HG02884 (cell line): ENCODE results near the gene EXPH5.
A peak's percentile ranks its signal among the peaks of the same experiment; 100 is the strongest.
"Not testable (repeated sequence)": the region's sequence is repeated elsewhere in the genome, so short reads cannot be mapped to it uniquely, and the experiment has no call there.

Experiments used
- ATAC-seq: cut with Tn5 transposase; IDR thresholded peaks from one replicate; pipeline ENCODE4 v1.9.1; 2021; ENCODE audit warnings: mild to moderate bottlenecking, moderate library complexity; ENCODE audit not compliant: unreplicated experiment

The EXPH5 gene, protein sequence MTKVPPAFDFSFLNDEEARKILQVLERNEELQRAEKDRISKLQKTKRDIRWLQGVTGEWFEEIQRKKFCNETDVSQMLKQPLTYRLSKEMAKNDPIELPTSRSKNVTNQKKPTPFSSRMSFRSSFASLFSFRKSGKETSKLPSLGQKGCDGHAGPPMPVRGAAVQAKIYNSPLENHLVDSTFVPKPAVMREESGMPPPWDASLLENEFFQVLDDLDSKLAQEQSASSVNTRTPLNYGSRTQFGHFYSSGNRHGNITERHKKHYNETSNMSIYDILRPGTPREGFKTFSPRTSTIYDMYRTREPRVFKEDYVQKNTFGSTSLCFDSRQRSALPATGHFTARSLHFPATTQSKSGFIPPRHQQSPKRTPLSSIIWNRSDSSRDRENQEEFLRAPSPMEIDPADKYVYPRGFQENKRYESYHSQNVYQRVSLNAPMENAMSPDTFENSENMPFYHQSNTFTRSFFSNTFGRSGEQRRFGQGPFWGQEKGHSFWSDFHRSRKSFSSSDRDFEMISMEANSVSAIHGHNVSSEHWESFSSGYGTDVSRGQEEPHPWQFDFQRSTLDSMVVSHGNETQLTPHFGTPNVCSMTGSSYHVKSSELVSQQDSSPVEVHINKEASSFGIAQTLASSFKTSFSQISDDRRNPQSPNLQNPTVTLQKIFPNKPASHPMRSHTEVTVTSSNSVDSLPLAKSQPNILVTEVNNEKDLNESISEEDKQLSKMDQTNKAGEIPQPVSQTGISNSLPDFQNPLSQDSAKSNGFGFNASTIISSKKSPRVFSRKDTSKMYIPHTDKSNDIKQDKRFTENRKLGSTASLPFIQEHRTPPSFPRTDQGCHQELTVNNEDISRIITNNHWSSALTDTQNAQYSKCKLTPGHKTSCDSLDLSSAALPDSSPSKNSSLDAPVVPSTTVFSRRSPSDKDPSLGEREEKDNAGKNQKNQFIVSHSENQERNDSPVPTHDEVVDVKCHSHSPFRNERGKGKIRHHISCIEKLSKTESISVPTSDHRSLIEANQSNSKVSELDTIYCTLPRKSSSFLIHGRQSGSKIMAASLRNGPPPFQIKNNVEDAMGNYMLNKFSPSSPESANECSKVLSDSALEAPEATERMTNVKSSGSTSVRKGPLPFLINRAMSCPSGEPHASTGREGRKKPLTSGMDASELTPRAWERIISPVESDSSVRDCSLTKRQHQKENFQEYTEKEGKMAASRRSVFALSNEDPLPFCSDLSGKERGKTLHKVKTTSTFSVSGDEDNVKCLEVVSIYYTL (N-terminal part only)

DNA sequence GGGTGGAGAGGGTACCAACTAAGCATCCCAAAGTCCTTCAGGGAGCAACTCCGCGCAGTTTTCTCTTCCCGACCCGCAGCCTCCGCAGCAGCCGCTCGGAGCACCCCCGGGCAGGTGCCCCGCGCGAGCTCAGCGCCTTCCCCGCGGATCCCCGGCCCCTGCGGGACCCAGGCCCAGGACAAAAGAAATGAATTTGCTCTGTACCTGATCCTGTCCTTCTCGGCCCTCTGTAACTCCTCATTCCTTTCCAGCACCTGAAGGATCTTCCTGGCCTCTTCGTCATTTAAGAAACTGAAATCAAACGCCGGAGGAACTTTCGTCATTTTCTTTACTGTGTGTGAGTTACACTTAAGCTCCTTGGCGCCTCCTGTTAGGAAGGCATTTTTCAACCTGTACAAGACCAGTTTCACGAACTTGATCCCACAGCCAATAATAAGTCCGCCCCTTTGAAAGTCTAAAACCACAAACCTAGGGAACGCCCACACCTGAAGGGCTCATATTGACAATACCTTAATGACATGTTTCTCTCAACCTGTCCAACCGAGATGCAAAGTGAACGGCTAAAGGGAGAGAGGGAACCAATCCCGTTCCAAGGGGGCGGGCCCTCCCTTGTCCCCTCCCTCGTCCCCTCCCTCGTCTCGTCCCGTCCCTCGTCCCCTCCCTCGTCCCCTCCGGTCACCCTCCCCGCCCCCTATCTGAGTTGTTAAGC is at the start of gene EXPH5:
EXPH5 (minus strand) TSS at position 555 of the 709 bp plus-strand sequence; CDS start at position 323, 232 bp downstream.
- peak; percentile 94 for ATAC-seq

DNA sequence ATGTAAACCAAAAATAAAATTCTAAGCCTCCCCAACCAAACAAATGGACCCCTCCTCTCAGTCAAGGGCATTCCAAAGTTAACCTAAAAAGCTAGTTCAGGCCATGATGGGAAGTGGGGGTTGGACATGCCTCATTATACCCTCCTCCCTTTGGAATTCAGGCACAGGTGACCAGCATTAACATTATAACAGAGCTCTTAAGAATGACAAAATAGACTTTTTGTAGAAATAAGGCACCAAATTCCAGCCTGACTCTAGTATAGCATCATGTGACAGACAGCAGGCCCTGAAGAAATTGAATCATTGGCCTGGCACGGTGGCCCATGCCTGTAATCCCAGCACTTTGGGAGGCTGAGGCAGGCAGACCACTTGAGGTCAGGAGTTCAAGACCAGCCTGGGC is 48.2 kb upstream of the EXPH5 start:
- not testable (repeated sequence) for ATAC-seq

DNA sequence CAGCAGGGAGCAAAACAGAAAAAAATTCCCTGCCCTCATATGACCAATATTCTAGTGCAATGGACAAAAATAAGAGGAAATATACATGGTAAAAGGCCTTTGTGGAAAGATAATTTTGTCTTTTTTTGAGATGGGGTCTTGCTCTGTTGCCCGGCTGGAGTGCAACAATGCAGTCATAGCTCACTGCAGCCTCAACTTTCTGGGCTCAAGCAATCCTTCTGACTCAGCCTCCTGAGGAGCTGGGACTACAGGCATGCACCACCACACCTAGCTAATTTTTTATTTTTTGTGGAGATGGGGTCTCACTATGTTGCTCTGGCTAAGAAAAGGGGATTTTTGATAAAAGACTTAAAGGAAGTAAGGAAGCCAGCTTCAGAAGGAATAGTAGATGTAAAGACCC is 45.6 kb upstream of the EXPH5 start:
- ATAC-seq = no peak

DNA sequence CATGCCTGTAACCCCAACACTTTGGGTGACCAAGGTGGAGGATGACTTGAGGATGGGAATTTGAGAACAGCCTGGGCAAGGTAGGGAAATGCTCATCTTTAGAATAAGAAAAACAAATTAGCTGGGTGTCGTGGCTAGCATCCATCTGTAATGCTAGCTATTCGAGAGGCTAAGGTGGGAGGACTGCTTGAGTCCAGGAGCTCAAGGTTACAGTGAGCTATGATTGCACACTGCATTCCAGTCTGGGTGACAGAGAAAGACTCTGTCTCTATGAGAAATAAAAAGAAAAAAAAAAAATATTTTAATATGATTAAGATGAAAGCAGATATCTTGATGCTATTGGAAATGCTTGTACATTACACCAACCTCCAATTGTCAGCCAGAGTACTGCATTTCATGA is 42.7 kb upstream of the EXPH5 start:
- no peak for ATAC-seq

DNA sequence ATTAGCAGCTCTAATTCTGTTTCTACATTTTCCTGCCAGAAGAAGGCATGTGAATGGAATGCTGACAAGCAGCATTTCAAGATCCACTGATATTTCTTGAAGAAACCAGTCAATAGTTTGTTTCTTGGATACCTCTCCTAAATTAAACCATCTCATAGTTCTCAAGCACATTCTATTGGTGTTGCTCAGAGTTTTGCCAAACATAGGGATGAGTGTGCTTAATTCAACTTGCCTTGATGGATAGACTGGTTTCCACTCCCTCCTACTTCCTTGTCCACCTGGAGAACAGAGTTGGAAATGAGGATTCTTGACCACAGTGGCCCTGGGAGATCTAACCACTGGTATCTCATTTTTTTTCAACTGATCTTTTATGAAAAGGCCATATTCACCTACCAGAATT is 41.5 kb upstream of the EXPH5 start:
- ATAC-seq = no peak

DNA sequence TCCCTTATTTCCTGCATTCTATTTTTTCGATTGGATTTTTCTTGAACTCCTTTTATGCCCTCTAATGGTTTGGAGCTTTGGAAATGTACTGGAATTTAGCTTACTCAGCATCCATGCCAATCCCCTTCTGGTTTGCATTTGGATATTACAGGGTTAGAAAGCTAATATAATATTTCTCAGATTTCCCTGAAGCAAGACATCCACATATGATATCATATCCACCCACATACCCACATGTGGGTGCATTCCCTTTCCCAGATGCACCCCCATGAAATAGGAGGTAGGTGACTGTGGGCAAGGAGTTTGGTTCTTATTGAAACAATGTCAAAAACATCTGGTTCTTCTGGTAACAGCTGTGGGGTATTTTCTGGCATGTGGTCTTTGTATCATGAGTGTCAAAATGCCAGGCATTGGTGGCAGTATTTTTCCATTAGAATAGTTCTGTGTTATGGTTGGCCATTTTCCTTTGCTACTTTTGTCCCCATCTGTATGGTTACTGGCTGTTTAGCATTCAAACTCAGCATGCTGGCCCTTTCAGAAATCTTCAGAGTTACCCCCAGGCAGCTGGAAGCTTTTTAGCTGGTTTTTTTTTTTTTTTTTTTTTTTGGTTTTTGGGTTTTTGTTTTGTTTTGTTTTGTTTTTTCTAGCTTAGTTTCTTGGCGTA is 38.6 kb upstream of the EXPH5 start:
- no peak for ATAC-seq

DNA sequence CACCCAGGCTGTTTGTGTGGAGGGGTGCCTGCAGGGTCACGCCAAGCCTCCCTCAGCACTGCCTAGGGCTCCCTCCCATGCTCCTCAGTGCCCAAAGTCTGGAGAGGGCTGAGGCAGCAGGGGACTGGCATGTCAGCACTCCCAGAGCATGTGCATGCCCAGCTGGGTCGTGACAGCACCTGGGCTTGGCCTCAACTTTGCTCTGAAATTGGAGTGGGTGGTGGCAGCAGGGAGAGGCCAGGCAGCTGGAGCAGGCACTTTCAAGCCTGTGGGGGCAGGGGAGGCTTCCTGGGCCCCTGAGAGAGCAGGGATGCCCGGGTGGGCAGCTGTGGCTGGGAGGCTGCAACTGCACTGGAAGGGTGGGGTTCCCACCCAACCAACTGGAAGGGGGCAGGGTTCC is 35.7 kb upstream of the EXPH5 start:
- no peak for ATAC-seq

DNA sequence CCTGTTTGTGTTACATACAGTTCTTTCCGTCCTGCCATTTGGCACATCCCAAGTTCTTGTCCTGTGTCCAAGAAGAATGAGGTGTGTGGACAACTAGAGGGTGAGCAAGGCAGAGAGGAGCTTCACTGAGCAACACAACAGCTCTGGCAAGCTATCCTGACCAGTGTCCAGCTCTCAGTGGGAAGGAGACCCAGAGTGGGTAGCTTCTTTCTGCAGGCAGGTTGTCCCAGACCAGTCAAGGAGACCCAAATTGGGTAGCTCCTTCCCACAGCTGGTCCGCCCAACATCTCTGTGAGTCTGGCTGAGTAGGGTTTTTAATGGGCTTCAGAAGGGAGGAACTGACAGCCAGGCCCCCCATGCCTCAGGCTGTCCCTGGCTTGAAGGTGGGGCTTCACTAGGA is 35.2 kb upstream of the EXPH5 start:
- no peak for ATAC-seq

DNA sequence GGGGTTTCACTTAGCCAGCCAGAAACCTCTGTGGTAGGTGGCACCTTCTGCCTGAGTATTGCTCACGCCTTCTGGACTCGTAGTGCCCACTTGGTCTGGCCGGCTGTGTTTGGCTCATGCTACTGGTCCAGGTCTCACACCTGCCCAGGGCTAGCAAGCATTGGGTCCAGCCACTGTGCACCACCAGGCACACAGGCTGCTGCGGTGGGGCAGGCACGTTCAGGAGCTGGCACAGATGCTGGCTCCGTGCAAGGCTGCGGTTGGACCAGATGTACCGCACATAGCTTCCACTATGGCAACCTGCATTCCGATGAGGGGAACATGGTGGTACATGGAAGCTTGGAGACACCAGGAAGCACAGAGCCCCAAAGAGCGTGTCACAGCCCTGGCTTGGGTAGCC is 34.8 kb upstream of the EXPH5 start:
- ATAC-seq = no peak

DNA sequence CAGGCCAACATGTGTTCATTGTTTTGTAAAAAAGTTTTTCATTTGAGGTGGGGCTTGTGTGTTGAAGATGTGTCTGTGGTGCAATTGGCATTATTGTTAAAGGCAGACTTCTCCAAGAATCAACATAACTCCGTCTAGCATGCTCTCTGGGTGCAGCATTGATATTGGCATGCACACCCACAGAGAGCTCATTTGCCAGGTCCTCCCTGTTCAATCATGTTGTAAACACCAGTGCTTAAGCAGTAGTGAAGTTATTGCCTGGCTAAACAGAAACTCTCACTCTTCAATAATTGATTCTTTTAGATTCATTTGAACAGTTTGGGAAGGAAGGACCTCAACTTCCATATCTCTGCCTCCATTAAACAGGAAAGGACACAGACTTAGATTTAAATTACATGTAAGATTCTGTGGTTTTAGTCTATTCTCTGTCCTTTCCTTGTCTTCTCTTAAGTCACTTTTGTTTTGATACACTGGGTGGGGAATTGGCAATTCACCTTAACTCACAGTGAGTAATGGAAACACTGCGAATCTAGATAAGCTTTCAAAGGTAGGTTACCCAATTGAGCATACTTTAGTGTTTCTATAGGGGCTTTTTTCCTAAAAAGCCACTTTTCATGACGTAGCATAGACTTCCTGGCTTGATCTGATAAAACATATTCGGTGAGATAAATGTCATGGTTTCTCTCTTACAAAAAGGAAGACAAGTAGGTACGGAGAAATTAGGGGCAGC is 30.8 kb upstream of the EXPH5 start:
- no peak for ATAC-seq

DNA sequence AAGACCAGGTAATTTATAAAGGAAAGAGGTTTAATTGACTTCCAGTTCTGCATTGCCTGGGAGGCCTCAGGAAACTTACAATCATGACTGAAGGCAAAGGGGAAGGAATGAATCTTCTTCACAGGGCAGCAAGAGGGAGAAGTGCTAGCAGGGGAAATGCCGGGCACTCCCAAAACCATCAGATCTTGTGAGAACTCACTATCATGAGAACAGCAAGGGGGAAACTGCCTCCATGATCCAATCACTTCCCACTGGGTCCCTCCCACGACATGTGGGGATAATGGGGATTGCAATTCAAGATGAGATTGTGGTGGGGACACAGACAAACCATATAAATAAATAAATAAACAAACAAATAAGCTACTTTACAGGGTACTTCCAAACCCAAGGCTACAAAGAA is 28.8 kb upstream of the EXPH5 start:
- no peak for ATAC-seq

DNA sequence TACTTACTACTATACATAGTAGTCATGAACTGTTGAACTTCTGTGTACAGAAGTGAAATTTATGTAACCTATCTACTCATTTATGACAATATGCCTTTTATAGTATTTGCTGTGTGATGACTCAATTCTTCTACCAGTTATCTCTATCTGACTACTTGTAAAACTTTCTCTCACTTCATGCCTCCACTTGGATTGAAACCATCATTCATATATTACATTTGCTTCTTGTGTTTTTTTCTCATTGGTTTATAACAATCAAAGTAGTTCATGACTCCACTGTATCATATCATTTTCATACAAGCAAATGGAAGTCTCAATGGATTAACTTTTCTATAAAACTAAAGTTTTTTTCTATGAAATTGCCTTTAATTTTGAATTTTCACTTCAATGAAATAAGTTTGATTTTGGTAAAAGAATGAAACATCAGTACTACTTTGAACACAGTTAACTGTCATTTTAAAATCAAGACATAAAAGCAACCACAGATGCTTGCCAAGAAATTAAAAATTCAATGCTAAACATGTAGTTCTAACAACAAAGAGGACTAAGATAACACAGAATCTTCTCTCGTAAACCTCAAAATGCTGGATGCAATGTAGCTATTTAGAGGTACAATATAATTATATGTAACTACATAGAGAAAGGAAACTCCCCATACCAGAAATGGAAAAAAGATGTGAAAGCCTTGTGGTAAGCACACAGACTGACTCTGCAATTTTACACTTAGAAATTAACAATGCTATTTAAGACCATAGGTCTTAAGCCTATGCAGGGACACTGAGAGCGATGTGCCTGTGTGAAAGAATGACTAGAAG is 27.6 kb upstream of the EXPH5 start:
- ATAC-seq = peak; percentile 88

DNA sequence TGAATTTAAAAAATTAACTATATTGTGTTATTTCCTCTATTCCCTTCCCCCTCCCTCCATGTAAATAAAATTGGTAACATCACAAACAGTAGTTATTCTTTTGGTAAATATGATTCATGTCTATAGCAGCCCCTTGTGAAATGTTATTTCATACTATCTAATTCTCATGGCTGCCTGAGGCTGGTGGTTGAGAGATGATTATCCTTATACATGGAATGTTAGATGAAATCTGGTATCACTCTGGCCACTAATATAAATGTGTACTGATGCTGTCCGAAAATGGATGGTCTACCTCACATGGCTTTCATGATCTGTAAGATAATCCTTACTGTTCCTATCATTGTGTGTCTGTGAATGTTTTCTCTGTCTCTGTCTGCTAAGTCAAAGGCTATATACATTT is 25.0 kb upstream of the EXPH5 start:
- no peak for ATAC-seq

DNA sequence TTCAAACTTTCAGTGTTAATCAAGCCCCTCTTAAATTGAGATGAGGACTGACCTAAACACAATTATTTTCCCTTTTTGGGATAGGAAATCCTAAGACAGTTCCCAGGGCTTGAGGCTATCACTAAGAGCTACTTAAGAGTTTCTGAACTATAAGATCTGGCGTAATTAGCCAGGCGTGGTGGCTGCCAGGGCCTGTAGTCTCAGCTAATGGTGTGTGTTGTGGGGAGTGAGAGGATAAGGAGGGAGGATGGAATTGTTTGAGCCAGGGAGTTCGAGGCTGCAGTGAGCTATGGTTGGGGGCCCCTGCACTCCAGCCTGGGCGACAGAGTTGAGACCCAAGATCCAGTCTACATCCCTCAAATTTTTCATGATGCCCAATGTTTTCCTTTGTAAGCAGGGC is 23.5 kb upstream of the EXPH5 start:
- no peak for ATAC-seq

DNA sequence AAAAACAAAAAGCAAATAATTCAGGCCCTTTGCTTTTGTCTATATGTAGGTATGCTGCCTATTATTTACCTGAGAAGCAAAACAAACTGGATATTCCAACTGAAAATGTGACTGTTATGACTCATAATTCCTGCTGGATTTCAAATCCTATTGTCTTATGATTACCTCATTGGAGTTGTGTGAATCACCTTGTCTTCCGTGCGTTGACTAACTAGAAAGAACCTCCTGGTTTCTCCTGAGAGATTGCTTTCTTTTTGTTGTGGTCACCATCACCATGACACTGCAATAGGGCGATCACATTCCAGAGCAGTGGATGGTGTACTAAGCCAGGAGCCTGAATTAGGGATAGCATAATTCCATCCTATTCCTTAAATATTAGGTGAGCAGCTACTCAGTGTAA is 23.0 kb upstream of the EXPH5 start:
- ATAC-seq = no peak

DNA sequence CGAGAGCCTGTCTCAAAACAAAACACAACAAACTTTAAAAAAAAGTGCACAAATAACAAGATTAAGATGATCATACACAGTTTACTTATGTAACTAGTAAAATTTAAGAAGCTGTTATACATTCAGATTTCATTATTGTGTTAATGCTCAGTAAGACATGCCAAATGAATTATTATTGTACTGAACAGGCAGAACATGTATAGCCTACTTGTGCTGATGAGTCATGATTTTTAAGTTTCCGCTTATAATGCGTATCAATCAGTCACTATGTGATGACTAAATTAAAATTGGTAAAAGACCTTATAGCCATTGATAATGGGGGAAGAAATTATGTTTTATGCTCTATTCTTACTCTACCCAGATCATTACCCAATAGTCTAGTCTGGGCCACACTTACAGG is 20.5 kb upstream of the EXPH5 start:
- no peak for ATAC-seq

DNA sequence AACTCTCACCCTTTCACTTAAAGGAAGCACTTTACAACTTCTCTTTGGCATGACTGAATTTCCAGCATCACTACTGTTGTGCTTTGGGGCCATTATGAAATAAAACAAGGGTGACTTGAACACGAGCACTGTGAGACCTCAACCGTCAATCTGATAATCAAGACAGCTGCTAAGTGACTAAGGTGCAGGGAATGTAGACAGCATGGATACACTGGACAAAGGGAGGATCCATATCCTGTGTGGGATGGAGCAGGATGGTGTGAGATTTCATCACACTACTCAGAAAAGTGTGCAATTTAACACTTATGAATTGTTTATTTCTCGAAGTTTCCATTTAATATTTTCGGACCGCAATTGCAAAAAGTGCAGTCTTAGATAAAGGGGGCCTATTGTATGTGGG is 16.1 kb upstream of the EXPH5 start:
- ATAC-seq = no peak

DNA sequence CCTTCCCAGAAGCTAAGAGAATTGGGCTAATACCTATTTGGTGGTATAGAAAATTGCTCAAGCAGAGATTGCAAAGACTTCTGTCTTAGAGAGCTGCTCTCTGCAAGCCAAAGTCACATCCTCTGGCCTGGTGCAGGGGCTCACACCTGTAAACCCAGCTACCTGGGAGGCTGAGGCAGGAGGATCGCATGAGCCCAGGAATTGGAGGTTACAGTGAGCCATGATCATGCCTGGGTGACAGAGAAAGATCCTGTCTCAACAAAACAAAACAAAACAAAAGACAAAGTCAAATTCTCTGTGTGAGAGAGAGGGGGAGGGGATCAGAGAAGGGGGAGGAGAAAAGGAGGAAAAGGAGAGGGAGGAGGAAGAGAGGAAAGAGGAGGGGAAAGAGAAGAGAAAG is 15.0 kb upstream of the EXPH5 start:
- no peak for ATAC-seq
